ENCODE data around the gene IGIP.
"Not testable (repeated sequence)": the region's sequence is repeated elsewhere in the genome, so short reads cannot be mapped to it uniquely, and the experiment has no call there.

IGIP gene

GRCh38 chr5:140143521-140144258 lies 18.0 kb downstream of the IGIP start:
- FAIRE-seq, result no peak

GRCh38 chr5:140145256-140145655 lies 19.5 kb downstream of the IGIP start:
- no peak for FAIRE-seq

- FAIRE-seq, result no peak
Observed at GRCh38 chr5:140145818-140146522, 20.2 kb downstream of the IGIP start.

- no peak for FAIRE-seq
Observed at GRCh38 chr5:140146523-140146842, 20.7 kb downstream of the IGIP start.

GRCh38 chr5:140147460-140147859 lies 21.7 kb downstream of the IGIP start:
- no peak for FAIRE-seq

- no peak for FAIRE-seq
Observed at GRCh38 chr5:140148508-140148907, 22.8 kb downstream of the IGIP start.

GRCh38 chr5:140150201-140150600 lies 24.5 kb downstream of the IGIP start:
- FAIRE-seq, result no peak

- FAIRE-seq, result no peak
Observed at GRCh38 chr5:140151144-140152021, 25.6 kb downstream of the IGIP start.

- no peak for FAIRE-seq
Observed at GRCh38 chr5:140152022-140152999, 26.6 kb downstream of the IGIP start.

GRCh38 chr5:140153255-140153654 lies 27.5 kb downstream of the IGIP start:
- no peak for FAIRE-seq

- no peak for FAIRE-seq
Observed at GRCh38 chr5:140153905-140154304, 28.2 kb downstream of the IGIP start.

GRCh38 chr5:140154710-140155381 lies 29.1 kb downstream of the IGIP start:
- FAIRE-seq, result not testable (repeated sequence)

GRCh38 chr5:140157032-140157781 lies 31.5 kb downstream of the IGIP start:
- FAIRE-seq, result peak; percentile 68

GRCh38 chr5:140159014-140159927 lies 33.5 kb downstream of the IGIP start:
- no peak for FAIRE-seq

- FAIRE-seq, result no peak
Observed at GRCh38 chr5:140162275-140162674, 36.5 kb downstream of the IGIP start.

- FAIRE-seq, result no peak
Observed at GRCh38 chr5:140162781-140163180, 37.0 kb downstream of the IGIP start.

- FAIRE-seq, result no peak
Observed at GRCh38 chr5:140165101-140165922, 39.6 kb downstream of the IGIP start.

GRCh38 chr5:140165923-140166270 lies 40.2 kb downstream of the IGIP start:
- no peak for FAIRE-seq

GRCh38 chr5:140166911-140167310 lies 41.2 kb downstream of the IGIP start:
- FAIRE-seq, result no peak

Measured in A204.1 (cell line).